ENCODE data around the gene NEU4.
"Not testable (repeated sequence)": the region's sequence is repeated elsewhere in the genome, so short reads cannot be mapped to it uniquely, and the experiment has no call there.

Gene NEU4

GRCh38 chr2:241775223-241776177 is 33.5 kb upstream of the NEU4 start:
- no peak for DNase-seq (ENCODE audit: low spot score)

GRCh38 chr2:241776336-241777169 is 32.4 kb upstream of the NEU4 start, which contains the start of gene GAL3ST2:
GAL3ST2 (plus strand) TSS chr2:241776822; CDS start chr2:241776956, 134 bp downstream.
- DNase-seq (ENCODE audit: low spot score): no peak

- DNase-seq (ENCODE audit: low spot score): no peak
Observed at GRCh38 chr2:241777170-241777685, 31.8 kb upstream of the NEU4 start.

GRCh38 chr2:241777686-241778627 is 31.0 kb upstream of the NEU4 start:
- no peak for DNase-seq (ENCODE audit: low spot score)

GRCh38 chr2:241780939-241781569 is 27.9 kb upstream of the NEU4 start:
- DNase-seq (ENCODE audit: low spot score): no peak

- not testable (repeated sequence) for DNase-seq (ENCODE audit: low spot score)
Observed at GRCh38 chr2:241782053-241782452, 26.9 kb upstream of the NEU4 start.

- no peak for DNase-seq (ENCODE audit: low spot score)
Observed at GRCh38 chr2:241788135-241788534, 20.9 kb upstream of the NEU4 start.

GRCh38 chr2:241788572-241788971 is 20.4 kb upstream of the NEU4 start:
- DNase-seq (ENCODE audit: low spot score): no peak

- DNase-seq (ENCODE audit: low spot score): not testable (repeated sequence)
Observed at GRCh38 chr2:241791385-241791784, 17.6 kb upstream of the NEU4 start.

- DNase-seq (ENCODE audit: low spot score): no peak
Observed at GRCh38 chr2:241793385-241793784, 15.6 kb upstream of the NEU4 start.

GRCh38 chr2:241794250-241794823 is 14.7 kb upstream of the NEU4 start:
- DNase-seq (ENCODE audit: low spot score): no peak

GRCh38 chr2:241795021-241795999 is 13.7 kb upstream of the NEU4 start:
- DNase-seq (ENCODE audit: low spot score): no peak

- DNase-seq (ENCODE audit: low spot score): no peak
Observed at GRCh38 chr2:241796209-241796608, 12.8 kb upstream of the NEU4 start.

GRCh38 chr2:241796610-241797138 is 12.3 kb upstream of the NEU4 start:
- no peak for DNase-seq (ENCODE audit: low spot score)

GRCh38 chr2:241797441-241798080 is 11.4 kb upstream of the NEU4 start:
- peak; percentile 27 for DNase-seq (ENCODE audit: low spot score)

GRCh38 chr2:241798081-241798630 is 10.8 kb upstream of the NEU4 start:
- DNase-seq (ENCODE audit: low spot score): peak; percentile 61

GRCh38 chr2:241798631-241799521 is 10.1 kb upstream of the NEU4 start:
- DNase-seq (ENCODE audit: low spot score): no peak

Measured in cerebellar cortex (tissue), 1 donor.